HG03159 (cell line): ENCODE results near the gene HAUS6.
A peak's percentile ranks its signal among the peaks of the same experiment; 100 is the strongest.
"Not testable (repeated sequence)": the region's sequence is repeated elsewhere in the genome, so short reads cannot be mapped to it uniquely, and the experiment has no call there.

ENCODE experiments used
- ATAC-seq: cut with Tn5 transposase; IDR thresholded peaks from one replicate; pipeline ENCODE4 v1.9.1; 2021; ENCODE audit warnings: mild to moderate bottlenecking, moderate library complexity; ENCODE audit not compliant: unreplicated experiment

Gene HAUS6

DNA sequence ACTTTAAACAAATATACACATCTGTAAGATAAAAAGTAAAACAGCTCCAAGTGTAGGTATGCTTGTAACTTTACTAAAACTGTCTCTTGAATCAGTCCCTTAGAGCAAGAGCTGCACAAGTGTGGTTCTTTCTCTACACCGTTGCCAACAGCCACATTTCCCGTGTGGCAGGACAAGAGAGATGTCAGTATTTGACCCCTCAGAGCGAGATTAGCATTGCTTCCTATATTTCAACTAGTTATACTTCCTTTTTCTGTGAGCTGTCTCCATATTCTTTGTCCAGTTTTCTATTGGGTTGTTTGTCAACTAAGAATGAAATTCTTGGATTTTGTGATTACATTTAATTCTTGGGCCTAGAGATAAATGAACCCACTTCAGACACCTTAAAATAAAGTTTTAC, 16.5 kb upstream of the HAUS6 start:
- no peak for ATAC-seq

- no peak for ATAC-seq
These were observed 14.5 kb upstream of the HAUS6 start for GRCh38 chr9:19117039-19117716.

DNA sequence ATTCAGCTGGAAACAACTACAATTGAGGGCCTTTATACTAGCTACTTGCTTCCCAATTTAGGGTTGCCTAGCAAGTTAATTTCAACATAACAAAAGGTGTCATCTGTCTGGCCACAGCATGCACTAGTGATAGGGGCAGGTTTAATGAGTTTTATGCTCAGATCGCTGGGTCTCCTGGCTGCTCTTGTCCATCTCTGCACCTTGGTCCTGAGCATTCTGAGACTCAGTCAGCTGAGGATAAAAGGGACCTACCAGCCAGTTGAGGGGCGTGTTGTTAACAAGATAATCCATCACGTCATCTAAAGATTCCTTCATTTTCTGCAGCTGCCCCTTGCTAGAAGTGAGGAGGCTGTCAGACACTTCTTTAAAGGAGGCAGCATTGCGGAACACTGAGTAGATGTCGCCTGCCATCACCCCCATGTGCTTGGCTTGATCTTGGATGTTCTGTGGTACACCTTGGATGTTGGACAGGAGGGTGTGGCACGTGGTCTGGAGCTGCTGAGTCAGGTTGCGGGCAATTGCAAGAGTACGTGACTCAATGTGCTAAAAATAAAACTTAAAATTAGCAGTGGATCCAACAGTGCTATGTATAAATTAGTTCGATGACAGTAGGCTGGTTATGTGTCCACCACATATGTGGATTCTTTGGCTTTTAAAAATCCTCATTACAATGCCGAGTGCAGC, 13.5 kb upstream of the HAUS6 start:
- no peak for ATAC-seq

DNA sequence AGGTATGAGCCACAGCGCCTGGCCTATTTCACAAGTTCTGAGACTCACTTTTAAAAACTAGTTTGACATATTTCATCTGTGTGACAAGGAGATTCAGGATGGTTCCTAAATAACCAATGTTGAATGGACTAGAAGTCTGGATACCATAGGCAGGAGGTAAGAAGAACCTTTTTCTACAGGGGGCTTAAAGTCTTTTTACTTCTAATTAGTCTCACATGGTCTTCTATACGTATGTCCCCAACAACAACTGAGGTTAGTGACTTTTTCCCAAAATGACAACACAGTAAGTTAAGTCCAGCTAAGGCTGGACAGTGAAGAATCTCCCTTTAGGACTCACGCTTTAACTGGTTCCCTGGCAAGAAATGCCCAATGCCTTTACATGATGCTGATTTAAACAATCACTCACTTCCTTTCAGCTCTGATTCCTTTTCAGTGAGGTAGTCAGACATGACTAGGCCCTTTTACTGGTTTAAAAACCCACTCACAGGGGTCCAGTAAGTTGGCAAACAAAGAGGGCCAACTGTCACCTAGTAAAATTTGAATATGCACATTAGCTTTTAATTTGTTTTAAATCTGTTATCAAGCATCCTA, 12.1 kb upstream of the HAUS6 start:
- no peak for ATAC-seq

DNA sequence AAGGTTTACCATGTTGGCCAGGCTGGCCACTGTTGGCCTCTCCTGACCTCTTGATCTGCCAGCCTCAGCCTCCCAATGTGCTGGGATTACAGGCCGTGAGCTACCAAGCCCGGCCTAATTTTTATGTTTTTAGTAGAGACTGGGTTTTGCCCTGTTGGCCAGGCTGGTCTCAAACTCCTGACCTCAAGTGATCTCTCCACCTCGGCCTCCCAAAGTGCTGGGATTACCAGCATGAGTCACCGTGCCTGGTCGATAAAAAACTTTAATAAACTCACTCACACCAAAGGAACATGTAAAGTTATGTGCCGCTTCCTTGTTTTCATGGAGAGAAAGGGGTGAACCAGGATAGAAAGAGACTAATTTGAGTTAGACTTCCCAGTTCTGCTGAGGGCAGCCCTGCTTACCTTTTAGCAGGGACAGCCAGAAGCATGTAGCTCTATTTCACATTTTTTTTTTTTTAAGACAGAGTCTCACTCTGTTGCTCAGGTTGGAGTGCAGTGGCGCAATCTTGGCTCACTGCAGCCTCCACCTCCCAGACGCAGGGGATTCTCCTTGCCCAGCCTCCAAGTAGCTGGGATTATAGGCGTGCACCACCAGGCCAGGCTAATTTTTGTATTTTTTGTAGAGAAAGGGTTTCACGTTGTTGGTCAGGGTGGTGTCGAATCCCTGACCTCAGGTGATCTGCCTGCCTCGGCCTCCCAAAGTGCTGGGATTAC, 11.4 kb upstream of the HAUS6 start:
- ATAC-seq: no peak

GRCh38 chr9:19113064-19113611, 10.4 kb upstream of the HAUS6 start:
- not testable (repeated sequence) for ATAC-seq

DNA sequence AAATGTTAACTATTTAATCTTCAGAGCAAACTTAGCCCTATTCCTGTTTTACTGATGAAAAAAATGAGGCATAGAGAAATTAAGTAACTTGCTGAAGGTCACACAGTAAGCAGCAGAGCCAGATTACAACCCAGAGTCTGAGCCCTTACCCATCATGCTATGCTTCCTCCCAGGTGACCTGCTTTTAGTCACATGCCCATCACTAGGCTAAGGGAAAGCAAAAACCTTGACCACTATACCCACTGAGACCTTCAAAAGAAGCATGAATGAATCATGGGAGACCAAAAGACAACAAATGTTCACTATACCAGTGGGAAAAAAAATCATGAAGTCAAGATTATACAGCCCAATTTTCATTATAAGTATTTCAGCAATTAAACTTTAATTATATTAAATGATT, 5.3 kb upstream of the HAUS6 start:
- ATAC-seq: no peak

GRCh38 chr9:19104515-19105282, 2.0 kb upstream of the HAUS6 start:
- no peak for ATAC-seq

GRCh38 chr9:19102181-19102630, 498 bp downstream of the HAUS6 start:
- ATAC-seq: peak; percentile 36

- no peak for ATAC-seq
These were observed 1.5 kb downstream of the HAUS6 start for GRCh38 chr9:19101203-19101602.

- ATAC-seq: not testable (repeated sequence)
These were observed 5.3 kb downstream of the HAUS6 start for GRCh38 chr9:19097431-19097830.

DNA sequence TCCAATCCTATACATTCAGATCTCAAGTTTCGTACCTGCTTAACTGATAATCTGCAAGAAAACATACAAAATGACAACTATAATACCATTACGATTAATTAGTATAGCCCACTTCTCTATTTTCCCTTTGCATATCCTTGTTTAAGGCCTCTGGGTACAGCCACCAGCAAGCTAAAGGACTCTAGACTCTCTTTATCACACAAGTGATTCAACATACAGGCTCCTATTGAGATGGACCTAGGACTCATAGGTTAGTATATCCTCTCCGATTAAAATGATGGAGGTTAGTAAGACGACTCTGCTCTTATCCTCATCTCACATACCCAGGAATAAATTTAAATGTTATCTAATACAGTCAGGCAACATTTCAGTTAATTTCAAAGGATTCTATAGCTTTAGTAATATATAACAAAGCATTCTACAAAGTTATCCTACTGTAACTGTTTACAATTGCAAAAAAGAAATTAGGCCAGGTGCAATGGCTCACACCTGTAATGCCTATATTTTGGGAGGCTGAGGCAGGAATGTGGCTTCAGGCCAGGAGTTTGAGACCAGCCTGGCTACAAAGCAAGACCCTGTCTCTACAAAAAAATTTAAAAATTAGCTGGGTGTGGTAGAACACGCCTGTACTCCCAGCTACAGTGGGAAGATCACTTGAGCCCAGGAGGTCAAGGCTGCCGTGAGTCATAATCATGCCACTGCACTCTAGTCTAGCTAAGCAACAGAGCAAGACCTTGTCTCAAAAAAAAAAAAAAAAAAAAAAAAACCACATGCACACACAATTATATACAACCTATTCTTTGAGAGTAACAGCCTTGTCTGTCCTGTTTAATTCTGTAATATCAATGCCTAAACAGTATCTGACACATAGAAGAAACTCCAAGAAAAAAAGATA, 15.4 kb downstream of the HAUS6 start:
- no peak for ATAC-seq

DNA sequence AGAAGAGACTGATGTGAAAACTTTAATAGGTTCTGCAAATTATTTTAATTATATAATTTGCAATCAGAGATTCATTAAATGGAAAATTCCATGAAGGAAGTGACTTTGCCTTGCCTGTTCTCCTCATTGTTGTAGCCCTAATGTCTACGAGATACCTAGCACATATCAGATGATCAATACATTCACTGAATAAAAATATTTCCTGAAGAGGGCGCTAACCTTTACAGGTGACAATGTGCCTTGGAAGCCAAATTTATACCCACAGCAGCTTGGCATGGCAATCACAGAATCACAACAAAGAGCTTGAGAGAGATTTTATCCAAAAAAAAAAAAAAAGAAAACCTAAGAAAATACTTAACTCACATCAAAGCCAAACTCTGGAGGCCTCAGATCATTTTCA, 17.4 kb downstream of the HAUS6 start:
- peak; percentile 57 for ATAC-seq

DNA sequence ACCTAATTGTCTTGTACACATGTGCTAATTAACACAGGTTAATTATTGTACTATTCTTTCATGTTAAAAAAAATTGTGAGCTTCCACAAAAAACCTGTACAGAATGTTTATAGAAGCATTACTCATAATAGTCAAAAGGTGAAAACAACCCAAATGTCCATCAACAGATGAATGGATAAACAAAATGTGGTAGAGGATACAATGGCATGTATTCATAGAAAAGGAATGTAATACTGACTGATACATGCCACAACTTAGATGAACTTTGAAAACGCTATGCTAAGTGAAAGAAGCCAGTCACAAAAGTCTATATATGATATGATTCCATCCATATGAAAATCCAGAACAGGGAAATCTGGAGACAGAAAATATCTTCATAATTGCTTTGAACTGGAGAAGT, 27.9 kb downstream of the HAUS6 start:
- ATAC-seq: no peak

DNA sequence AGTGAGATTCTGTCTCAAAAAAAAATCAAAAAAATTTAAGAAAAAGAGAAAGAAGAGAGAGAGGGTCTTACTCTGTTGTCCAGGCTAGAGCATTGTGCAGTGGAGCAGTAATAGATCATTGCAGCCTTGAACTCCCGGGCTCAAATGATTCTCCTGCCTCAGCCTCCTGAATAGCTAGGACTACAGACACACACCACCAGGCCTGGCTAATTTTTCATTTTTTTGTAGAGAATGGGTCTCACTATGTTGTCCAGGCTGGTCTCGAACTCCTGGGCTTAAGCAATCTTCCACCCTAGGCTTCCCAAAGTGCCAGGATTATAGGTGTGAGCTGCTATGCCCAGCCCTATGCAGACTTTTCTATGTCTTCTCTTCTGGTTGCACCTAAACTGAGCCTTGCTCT, 28.5 kb downstream of the HAUS6 start:
- no peak for ATAC-seq

GRCh38 chr9:19057033-19057432, 45.7 kb downstream of the HAUS6 start:
- no peak for ATAC-seq

- no peak for ATAC-seq
These were observed 51.8 kb downstream of the HAUS6 start for GRCh38 chr9:19050637-19051591.

GRCh38 chr9:19049917-19050636, 52.6 kb downstream of the HAUS6 start:
- ATAC-seq: no peak
